ENCODE data around the gene NEXMIF. TPM values are rescaled to one million over a fixed set of nuclear protein-coding genes. Genes with fewer than 3 reads are reported as not detected.
"Not testable (repeated sequence)": the region's sequence is repeated elsewhere in the genome, so short reads cannot be mapped to it uniquely, and the experiment has no call there.

The NEXMIF gene
- polyA plus RNA-seq, 4 donors = 2.5 to 10.8 (median 3.4) TPM

DNA sequence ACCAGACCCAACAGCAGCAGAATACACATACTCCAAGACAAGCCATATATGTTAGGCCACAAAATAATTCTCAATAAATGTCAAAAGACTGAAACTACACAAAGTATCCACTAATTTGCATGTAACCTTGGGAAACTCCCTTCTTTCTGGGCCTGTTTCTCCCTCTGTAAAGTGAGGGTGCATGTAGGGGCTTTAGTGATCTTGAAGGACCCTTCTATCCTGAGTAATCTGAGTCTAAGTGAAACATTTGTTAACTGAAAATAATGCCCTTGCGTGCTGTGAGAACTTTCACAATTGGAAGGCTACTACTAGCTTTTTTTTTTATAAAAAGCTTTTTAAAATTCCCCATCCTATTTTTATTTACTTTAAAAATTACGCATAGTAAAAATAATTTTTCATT is 125.2 kb downstream of the NEXMIF start:
- DNase-seq (ENCODE audit: low read depth in 4 of 4, low spot score in 3 of 4) = no peak

DNA sequence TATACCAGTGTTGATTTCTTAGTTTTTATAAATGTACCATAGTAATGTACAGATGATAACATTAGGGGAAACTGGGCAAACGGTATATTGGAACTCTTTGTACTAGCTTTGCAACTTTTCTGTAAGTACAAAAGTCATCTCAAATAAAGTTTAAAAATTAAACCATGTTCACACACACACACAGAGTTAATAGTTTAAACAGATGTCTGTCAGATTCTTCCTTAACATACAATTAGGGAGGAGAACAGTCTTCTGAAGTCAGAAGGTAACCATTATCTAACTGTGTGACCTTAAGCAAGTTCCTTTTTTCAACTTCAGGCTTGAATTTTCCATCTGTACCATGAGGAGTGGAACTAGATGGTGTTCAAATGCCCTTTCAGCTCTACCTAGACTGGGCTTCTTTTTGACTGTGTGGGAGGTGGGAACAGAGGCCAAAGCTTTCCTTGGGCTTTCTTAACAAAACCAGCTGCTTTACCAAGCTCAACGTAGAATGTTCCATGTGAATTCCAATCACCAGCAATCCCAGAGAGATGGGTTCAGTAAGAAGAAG is 127.8 kb downstream of the NEXMIF start:
- no peak for DNase-seq (ENCODE audit: low read depth in 4 of 4, low spot score in 3 of 4)

DNA sequence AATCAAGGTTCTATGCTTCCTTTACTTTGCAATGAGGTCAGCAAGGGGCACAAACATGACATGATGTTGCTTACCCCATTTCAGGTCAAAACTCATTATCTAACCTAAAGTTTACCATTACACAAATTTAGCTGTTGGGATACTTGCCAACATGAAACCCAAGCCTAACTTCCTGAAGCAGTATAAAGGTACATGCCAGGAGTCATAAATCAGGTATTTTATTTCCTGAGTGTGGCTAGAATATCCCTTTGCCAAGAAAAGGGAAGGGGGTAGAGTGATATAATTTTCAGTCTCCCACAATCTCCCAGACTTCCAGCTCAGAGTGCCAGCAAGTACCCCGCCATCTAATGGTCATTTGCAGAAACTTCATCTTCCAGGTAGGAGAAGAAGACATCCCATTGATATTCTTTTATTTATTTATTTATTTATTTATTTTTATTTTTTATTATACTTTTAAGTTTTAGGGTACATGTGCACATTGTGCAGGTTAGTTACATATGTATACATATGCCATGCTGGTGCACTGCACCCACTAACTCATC is 136.6 kb downstream of the NEXMIF start:
- no peak for DNase-seq (ENCODE audit: low read depth in 4 of 4, low spot score in 3 of 4)

DNA sequence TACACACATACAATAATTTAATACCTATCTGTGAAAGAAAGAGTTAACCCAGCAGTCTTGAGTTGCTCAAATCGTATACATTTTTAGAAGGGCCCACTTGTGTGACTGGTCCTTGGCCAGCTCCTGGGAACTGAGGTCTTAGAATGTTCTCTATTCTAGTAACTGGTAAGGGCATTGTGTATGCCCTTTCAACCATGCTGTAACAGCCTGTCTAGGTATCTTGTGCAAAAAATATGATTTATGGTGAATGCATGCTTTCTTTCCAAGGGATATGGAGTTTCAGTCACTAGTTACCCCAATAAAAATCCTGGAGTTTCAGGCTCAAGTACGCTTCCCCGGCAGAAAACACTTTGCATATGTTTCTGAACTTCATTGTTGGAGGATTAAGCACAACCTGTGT is 140.6 kb downstream of the NEXMIF start:
- DNase-seq (ENCODE audit: low read depth in 4 of 4, low spot score in 3 of 4) = no peak

DNA sequence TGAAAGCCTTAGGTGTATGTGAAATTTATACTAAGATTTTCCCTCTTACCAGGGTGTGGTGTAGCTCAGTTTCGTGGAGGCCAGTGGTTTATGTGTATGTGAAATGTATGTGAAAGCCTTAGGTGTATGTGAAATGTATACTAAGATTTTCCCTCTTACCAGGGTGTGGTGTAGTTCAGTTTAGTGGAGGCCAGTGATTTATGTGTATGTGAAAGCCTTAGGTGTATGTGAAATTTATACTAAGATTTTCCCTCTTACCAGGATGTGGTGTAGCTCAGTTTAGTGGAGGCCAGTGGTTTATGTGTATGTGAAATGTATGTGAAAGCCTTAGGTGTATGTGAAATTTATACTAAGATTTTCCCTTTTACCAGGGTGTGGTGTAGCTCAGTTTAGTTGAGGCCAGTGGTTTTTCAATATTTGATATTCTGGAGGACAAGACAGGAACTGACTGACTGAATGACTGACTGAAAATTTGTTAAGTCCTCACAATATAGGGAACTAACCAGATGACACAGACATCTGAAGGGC is 143.7 kb downstream of the NEXMIF start:
- DNase-seq (ENCODE audit: low read depth in 4 of 4, low spot score in 3 of 4) = no peak

DNA sequence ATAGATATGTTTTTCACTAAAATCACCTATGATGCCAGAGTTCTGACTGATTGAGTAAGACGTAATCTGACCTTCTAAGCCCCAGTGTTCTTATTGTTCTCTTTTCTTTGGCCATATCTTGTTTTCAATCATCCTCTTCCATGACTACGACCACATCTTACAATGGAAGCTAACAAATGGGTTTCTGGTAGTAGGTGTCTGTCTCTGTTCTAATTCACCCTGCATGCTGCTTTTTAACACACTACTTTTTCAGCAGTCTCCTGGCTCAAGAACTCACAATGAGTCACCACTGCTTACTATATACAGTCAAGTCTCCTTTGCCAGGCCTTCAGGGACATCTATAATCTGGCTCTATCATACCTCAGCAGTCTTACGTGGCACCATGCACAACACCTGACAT is 146.1 kb downstream of the NEXMIF start:
- no peak for DNase-seq (ENCODE audit: low read depth in 4 of 4, low spot score in 3 of 4)

DNA sequence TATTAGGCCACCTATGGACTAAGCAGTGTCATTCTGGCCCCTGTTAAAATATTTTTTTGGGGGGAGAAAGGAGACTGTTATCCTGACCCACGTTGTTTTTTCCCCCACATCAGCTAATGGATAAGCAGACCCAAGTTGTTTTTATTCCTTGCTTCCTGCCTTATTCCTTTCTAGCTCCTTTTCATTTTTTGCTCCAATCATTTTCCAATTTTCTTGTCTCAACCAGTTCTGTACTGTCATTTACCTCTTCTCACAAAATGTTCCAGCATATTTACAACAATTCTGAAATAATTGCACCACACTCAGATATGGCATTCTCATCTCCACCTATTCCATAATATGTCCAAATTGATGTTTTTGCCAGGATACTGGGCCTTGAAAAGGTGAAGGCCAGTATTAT is 150.3 kb downstream of the NEXMIF start:
- no peak for DNase-seq (ENCODE audit: low read depth in 4 of 4, low spot score in 3 of 4)

DNA sequence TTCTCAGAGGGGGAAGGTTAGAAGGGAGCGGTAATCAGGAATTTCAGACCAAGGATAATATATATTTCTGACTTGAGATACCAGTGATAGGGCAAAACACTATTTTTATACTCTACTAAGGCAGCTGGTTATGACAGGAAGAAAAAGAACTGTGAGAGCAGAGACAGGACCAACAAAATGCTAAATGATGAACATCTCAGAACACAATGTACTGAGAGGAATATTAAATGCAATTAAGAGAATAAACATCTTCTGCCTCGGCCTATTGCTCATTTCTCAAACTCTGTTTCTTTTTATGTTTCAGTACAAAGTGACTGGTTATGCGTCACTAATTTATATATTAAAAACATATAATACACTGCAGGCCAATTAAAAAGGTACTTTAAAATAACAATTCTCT is 188.8 kb downstream of the NEXMIF start:
- DNase-seq (ENCODE audit: low read depth in 4 of 4, low spot score in 3 of 4) = no peak

DNA sequence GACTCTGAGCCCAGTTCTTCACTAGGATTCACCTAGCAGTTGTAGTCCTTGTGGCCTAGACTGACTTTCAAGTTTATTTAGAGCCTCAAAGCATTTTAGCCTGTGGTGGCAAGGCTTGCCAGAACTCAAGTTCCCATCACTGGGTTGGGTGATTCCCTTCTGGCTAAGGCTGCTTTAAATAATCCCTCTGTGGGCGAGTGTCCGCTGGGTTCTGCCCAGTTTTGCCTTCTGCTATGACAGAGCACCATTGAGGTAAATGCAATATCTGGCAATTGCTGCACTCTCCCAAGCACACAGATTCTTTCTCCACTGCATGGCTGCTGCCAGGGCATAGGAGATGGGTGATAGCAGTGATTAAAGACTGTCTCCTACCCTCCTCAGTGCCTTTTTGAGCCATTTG is 220.0 kb downstream of the NEXMIF start:
- no peak for DNase-seq (ENCODE audit: low read depth in 4 of 4, low spot score in 3 of 4)

DNA sequence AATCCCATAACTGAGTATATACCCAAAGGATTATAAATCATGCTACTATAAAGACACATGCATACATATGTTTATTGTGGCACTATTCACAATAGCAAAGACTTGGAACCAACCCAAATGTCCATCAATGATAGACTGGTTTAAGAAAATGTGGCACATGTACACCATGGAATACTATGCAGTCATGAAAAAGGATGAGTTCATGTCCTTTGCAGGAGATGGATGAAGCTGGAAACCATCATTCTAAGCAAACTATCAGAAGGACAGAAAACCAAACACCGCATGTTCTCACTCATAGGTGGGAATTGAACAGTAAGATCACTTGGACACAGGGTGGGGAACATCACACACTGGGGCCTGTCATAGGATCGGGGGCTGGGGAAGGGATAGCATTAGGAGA is 223.9 kb downstream of the NEXMIF start:
- DNase-seq (ENCODE audit: low read depth in 4 of 4, low spot score in 3 of 4) = not testable (repeated sequence)

DNA sequence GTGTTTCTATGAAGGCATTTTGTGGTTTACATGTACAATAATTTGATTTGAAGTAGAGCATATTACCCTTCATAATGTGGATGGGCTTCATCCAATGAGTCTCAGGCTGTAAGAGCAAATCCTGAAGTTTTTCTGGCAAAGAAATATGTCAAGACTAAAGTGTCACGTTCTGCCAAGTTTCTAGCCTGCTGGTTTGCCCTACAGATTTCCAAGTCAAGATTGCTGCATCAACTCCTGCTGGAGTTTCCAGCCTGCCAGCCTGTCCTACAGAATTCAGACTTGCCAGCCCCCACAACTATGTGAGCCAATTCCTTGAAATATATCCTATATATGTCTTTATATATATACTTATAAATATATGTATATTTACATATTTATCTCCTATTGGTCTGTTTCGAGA is 240.8 kb downstream of the NEXMIF start:
- DNase-seq (ENCODE audit: low read depth in 4 of 4, low spot score in 3 of 4) = no peak

Other genes starting within 250 kb of the NEXMIF start
- gene ABCB7, start 230.8 kb upstream of the NEXMIF start, polyA plus RNA-seq (ENCODE audit: insufficient read length in 4 of 4) = 10 to 100 TPM; 22.5 to 30.8 (median 28.5) TPM

Measured in left renal pelvis (tissue), 4 donors.